ENCODE measurements around the gene CHMP6.

CHMP6 gene

GRCh38 chr17:81039854-81040758 is 48.5 kb downstream of the CHMP6 start:
- in situ Hi-C loops (cut with MboI; ENCODE audit: low sequenced_read_pairs), result loop anchor here (5.0 kb wide), 1 partner anchor 57 kb away; no protein-coding TSS in a partner anchor

DNA sequence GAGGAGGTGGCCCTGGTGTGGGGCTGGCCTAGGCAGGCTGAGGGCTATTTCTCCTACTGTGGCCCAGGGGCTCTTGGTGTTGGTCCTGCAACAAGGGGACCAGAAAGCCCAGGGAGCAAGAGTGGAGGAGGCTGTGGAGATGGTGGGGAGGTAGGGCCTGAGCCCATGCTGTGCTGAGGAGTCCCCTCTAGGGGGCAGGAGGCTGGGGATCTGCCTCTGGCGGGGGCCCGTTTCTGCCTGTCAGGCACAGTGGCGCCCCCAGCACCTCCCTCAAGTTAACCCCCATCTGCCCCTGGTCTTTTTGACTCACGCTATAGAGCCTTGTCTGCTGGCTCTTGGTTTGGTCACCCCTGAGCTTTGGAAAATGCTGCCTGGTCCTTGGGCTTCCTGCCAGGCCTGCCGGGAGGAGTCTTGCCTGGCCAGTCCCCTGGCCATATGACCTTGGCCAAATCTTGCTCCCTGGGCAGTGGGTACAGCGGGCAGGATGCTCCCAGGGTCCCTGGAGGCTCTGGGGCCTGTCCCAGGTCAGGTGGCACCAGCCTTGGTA is 49.2 kb downstream of the CHMP6 start:
- in situ Hi-C loops (cut with MboI; ENCODE audit: low sequenced_read_pairs), result loop anchor here (5.0 kb wide), 1 partner anchor 56 kb away; no protein-coding TSS in a partner anchor

GRCh38 chr17:81042606-81043005 is 51.0 kb downstream of the CHMP6 start:
- in situ Hi-C loops (cut with MboI; ENCODE audit: low sequenced_read_pairs), result loop anchor here (5.0 kb wide), 1 partner anchor 55 kb away; no protein-coding TSS in a partner anchor

- in situ Hi-C loops (cut with MboI; ENCODE audit: low sequenced_read_pairs), result loop anchor here (5.0 kb wide), 1 partner anchor 54 kb away; no protein-coding TSS in a partner anchor
Measured at GRCh38 chr17:81043319-81043724, 51.7 kb downstream of the CHMP6 start.

GRCh38 chr17:81043725-81044427 is 52.2 kb downstream of the CHMP6 start:
- in situ Hi-C loops (cut with MboI; ENCODE audit: low sequenced_read_pairs), result loop anchor here (5.0 kb wide), 1 partner anchor 53 kb away; no protein-coding TSS in a partner anchor

- in situ Hi-C loops (cut with MboI; ENCODE audit: low sequenced_read_pairs), result loop anchor here (5.0 kb wide), 1 partner anchor 53 kb away; no protein-coding TSS in a partner anchor
Measured at GRCh38 chr17:81044428-81044763, 52.8 kb downstream of the CHMP6 start.

GRCh38 chr17:81044764-81045589 is 53.3 kb downstream of the CHMP6 start:
- in situ Hi-C loops (cut with MboI; ENCODE audit: low sequenced_read_pairs), result loop anchor here (5.0 kb wide), 1 partner anchor 52 kb away; no protein-coding TSS in a partner anchor

DNA sequence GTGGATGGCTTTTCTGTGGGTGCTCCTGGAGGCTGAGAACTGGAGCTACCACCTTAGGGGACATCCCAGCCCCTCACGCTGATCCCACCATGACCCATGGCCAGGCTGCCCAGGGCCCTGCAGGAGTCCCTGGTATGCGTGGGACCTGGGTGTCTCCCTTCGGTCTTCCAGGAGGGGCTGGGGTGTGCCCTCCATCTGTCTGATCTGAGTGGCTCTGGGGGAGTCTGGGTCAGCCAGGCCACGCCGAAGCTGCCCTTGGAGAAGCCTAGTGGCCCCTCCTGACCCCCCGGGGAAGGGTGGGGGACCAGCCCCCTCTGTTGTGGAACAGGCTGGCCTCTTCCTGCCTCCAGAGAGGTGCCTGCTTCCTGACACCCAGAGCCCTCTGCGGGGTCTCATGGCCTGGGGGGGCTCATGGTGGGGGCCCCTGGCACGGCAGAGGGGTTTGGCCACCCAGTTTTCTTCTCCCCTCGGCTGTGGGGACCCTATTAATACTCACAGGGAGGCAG is 54.0 kb downstream of the CHMP6 start:
- in situ Hi-C loops (cut with MboI; ENCODE audit: low sequenced_read_pairs), result no loop called here

GRCh38 chr17:81046132-81046769 is 54.6 kb downstream of the CHMP6 start:
- in situ Hi-C loops (cut with MboI; ENCODE audit: low sequenced_read_pairs), result no loop called here

GRCh38 chr17:81046770-81047359 is 55.2 kb downstream of the CHMP6 start:
- in situ Hi-C loops (cut with MboI; ENCODE audit: low sequenced_read_pairs), result no loop called here

DNA sequence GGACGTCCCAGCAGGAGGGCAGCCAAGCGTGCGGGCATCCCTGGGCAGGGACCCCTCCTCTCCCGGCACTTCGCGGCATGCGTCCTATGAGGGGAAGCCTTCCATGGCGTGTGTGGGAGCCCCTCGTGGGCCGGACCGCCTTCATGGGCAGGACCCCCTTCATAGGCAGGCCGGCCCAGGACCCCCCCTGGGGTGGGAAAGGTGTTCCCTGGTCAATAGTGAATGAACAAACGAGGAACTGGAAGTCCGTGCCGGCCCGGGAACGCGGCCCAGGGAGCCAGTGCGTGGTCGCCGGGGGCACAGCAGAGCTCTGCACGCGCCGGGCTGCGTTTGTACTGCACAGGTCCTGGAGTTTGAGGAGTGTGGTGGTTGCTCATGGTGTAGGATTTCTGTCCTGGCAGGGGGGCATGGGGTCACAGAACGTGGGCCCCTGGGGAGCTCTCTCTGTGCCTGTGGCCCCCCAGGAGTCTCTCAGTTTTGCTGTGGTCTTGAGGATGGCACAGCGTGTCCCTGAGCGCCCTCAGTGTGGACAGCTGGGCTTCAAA is 57.3 kb downstream of the CHMP6 start:
- in situ Hi-C loops (cut with MboI; ENCODE audit: low sequenced_read_pairs), result no loop called here

DNA sequence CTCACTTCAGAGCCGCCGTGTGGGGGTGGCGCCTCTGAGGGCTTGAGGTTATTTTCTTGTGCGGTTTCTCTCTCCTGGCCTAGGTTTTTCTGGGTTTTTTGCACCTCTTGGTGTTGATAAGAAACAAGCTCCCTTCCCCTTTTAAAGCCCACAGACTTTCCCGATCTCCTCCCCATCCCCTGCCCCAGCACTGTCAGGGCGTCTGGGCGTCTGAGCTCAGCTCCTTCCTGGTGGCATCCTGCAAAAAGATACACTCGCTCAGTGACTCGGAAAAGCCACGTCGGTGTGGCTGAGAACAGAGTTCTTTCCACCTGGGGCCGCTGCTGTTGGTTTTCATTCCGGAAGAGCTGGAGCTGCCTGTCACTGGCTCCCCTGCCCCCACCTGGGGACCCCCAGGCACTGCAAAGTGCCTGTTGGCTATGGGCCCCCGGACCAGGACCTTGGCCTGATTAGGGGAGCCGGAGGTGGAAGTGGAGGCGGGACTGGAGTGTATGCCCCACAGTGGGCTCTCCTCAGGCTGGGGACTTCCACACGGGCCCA is 57.8 kb downstream of the CHMP6 start:
- in situ Hi-C loops (cut with MboI; ENCODE audit: low sequenced_read_pairs), result no loop called here
